Spleen (tissue), 7 donors: ENCODE data around the gene RPL10.

ENCODE experiments used
- POLR2A ChIP-seq, 3 donors: fragments of 450-650 bp; IDR thresholded peaks; one replicate each; pipeline ENCODE4 v1.5.1; 2017; ENCODE audit warnings: antibody characterized with exemption in 3 of 3, mild to moderate bottlenecking in 1 of 3
- POLR2AphosphoS5 ChIP-seq, 3 donors: sonication (generic); formaldehyde crosslinking; IDR thresholded peaks; one replicate each; pipeline ENCODE4 v1.5.1; 2017; ENCODE audit warnings: antibody characterized with exemption in 3 of 3
- TF ChIP-seq, protein P1 (sequence below), 11 experiments: fragments of 200-600 bp in 7 of 11; fragments of 450-650 bp in 4 of 11; sonication (generic) in 4 of 11; IDR thresholded peaks in 8 of 11; conservative IDR thresholded peaks in 3 of 11; 1 replicate in 7 of 11; 2 replicates in 4 of 11; pipeline versions ENCODE4 v1.4.0 to v1.8.0; 2016 to 2021; ENCODE audit warnings: antibody characterized with exemption in 11 of 11, inconsistent platforms in 4 of 11, mild to moderate bottlenecking in 1 of 11
- donor health status: DM: no; HTN: no; CAD: no; lungs with moderate emphysema.
- donor health status: DM: no; HTN: no; CAD: no.
- donor health status: DM: no; HTN: no; CAD: no.

DNA sequence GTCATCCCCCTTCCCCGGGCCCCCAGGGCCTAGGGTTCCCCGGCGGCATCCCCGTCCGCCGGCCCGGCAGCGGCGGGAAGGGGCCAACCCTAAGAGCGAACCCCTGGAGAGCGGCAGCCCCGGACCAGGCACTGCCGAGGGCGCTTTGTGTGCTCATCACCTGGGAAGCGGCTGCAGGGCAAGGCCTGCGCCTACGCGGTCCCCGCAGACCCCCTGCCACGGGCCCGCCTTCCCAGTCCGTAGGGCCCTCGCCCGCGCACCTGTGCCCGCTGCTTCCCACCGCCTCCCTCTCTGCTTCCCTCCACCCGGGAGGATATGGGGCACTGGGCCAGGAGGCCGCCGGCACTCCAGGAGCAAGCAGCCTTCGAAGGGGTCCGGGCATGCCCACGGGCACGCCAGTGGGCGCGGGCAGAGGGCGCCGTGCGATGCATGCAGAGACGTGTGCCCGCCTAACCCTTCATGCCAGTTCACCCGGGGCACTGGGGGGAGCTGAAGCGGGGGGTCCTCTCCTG is 26.3 kb upstream of the RPL10 start:
- TF ChIP-seq, protein P1, sequence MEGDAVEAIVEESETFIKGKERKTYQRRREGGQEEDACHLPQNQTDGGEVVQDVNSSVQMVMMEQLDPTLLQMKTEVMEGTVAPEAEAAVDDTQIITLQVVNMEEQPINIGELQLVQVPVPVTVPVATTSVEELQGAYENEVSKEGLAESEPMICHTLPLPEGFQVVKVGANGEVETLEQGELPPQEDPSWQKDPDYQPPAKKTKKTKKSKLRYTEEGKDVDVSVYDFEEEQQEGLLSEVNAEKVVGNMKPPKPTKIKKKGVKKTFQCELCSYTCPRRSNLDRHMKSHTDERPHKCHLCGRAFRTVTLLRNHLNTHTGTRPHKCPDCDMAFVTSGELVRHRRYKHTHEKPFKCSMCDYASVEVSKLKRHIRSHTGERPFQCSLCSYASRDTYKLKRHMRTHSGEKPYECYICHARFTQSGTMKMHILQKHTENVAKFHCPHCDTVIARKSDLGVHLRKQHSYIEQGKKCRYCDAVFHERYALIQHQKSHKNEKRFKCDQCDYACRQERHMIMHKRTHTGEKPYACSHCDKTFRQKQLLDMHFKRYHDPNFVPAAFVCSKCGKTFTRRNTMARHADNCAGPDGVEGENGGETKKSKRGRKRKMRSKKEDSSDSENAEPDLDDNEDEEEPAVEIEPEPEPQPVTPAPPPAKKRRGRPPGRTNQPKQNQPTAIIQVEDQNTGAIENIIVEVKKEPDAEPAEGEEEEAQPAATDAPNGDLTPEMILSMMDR (IDR thresholded peaks at IDR 0.05 in 8 of 11, conservative IDR thresholded peaks at IDR 0.05 in 3 of 11), result no peak
- TF ChIP-seq POLR2A (IDR thresholded peaks at IDR 0.05) (no peak), POLR2AphosphoS5 (IDR thresholded peaks at IDR 0.05) (no peak)
